ENCODE data around the gene NRSN2. TPM values are rescaled to one million over a fixed set of nuclear protein-coding genes. Genes with fewer than 3 reads are reported as not detected.
"Not testable (repeated sequence)": the region's sequence is repeated elsewhere in the genome, so short reads cannot be mapped to it uniquely, and the experiment has no call there.

The NRSN2 gene
- total RNA-seq, 2 experiments from 2014 or later, result 2.9 to 5.0 TPM

- H3K27ac Mint-ChIP-seq, result no peak overlapping the region
- peaks cover 39% of the 10 kb centered on the region for H3K36me3 Mint-ChIP-seq
- CTCF ChIA-PET, result no interaction called here
- no peak for ATAC-seq
- H3K27me3 Mint-ChIP-seq, result no peaks in the 10 kb centered on the region
- no peak for DNase-seq
- no peaks in the 10 kb centered on the region for H3K9me3 Mint-ChIP-seq (ENCODE audit: low read depth)
- peaks cover 5% of the 10 kb centered on the region for H3K4me1 Mint-ChIP-seq
- H3K4me3 Mint-ChIP-seq, result no peak overlapping the region
These were observed 42.3 kb downstream of the NRSN2 start for GRCh38 chr20:389220-389619.

- no peak overlapping the region for H3K27ac Mint-ChIP-seq
- no peak for ATAC-seq
- peaks cover 34% of the 10 kb centered on the region for H3K36me3 Mint-ChIP-seq
- H3K4me1 Mint-ChIP-seq, result no peaks in the 10 kb centered on the region
- no peaks in the 10 kb centered on the region for H3K9me3 Mint-ChIP-seq (ENCODE audit: low read depth)
- no peaks in the 10 kb centered on the region for H3K27me3 Mint-ChIP-seq
- no peak overlapping the region for H3K4me3 Mint-ChIP-seq
- CTCF ChIA-PET, result no interaction called here
- DNase-seq, result no peak
These were observed 44.3 kb downstream of the NRSN2 start for GRCh38 chr20:391041-391711.

GRCh38 chr20:393296-393695 is 46.4 kb downstream of the NRSN2 start:
- H3K27me3 Mint-ChIP-seq; CTCF ChIA-PET; H3K4me1 Mint-ChIP-seq; H3K27ac Mint-ChIP-seq; DNase-seq; H3K4me3 Mint-ChIP-seq; H3K9me3 Mint-ChIP-seq (ENCODE audit: low read depth); ATAC-seq: not testable (repeated sequence)
- H3K36me3 Mint-ChIP-seq, result peaks cover 38% of the 10 kb centered on the region

GRCh38 chr20:396252-396618 is 49.3 kb downstream of the NRSN2 start:
- DNase-seq, result no peak
- CTCF ChIA-PET, result no interaction called here
- peaks cover 8% of the 10 kb centered on the region for H3K4me1 Mint-ChIP-seq
- peaks cover 24% of the 10 kb centered on the region for H3K36me3 Mint-ChIP-seq
- ATAC-seq, result no peak
- H3K4me3 Mint-ChIP-seq, result no peak overlapping the region
- H3K27ac Mint-ChIP-seq, result no peak overlapping the region
- no peaks in the 10 kb centered on the region for H3K27me3 Mint-ChIP-seq
- no peaks in the 10 kb centered on the region for H3K9me3 Mint-ChIP-seq (ENCODE audit: low read depth)

GRCh38 chr20:396619-397431 is 49.9 kb downstream of the NRSN2 start:
- no peak overlapping the region for H3K4me3 Mint-ChIP-seq
- no peak for DNase-seq
- H3K27ac Mint-ChIP-seq, result no peak overlapping the region
- H3K4me1 Mint-ChIP-seq, result peaks cover 11% of the 10 kb centered on the region
- H3K27me3 Mint-ChIP-seq, result no peaks in the 10 kb centered on the region
- CTCF ChIA-PET, result no interaction called here
- H3K36me3 Mint-ChIP-seq, result peaks cover 20% of the 10 kb centered on the region
- H3K9me3 Mint-ChIP-seq (ENCODE audit: low read depth), result no peaks in the 10 kb centered on the region
- no peak for ATAC-seq

- CTCF ChIA-PET, result no interaction called here
- Mint-ChIP-seq H3K27me3 (no peaks in the 10 kb centered on the region), H3K4me3 (no peak overlapping the region), H3K27ac (no peak overlapping the region), H3K36me3 (peaks cover 17% of the 10 kb centered on the region), H3K9me3 (ENCODE audit: low read depth) (no peaks in the 10 kb centered on the region), H3K4me1 (peaks cover 16% of the 10 kb centered on the region)
- no peak for DNase-seq
- ATAC-seq, result no peak
These were observed 50.7 kb downstream of the NRSN2 start for GRCh38 chr20:397432-398237.

GRCh38 chr20:399182-399707 is 52.3 kb downstream of the NRSN2 start:
- Mint-ChIP-seq H3K4me1 (peaks cover 21% of the 10 kb centered on the region), H3K27ac (no peak overlapping the region), H3K9me3 (ENCODE audit: low read depth) (no peaks in the 10 kb centered on the region), H3K36me3 (peaks cover 17% of the 10 kb centered on the region), H3K4me3 (no peak overlapping the region), H3K27me3 (no peaks in the 10 kb centered on the region)
- CTCF ChIA-PET, result no interaction called here
- ATAC-seq (no peak), DNase-seq (no peak)

- peaks cover 21% of the 10 kb centered on the region for H3K4me1 Mint-ChIP-seq
These were observed 53.2 kb downstream of the NRSN2 start for GRCh38 chr20:400128-400453.

GRCh38 chr20:400454-401275 is 53.8 kb downstream of the NRSN2 start:
- peak; percentile 45 for ATAC-seq

More at GRCh38 chr20:400128-400453, 53.2 kb downstream of the NRSN2 start:
- H3K27ac Mint-ChIP-seq, result no peak overlapping the region
- H3K9me3 Mint-ChIP-seq (ENCODE audit: low read depth), result no peaks in the 10 kb centered on the region
- no peak overlapping the region for H3K4me3 Mint-ChIP-seq
- H3K27me3 Mint-ChIP-seq, result no peaks in the 10 kb centered on the region
- no peak for ATAC-seq
- no peak for DNase-seq
- H3K36me3 Mint-ChIP-seq, result peaks cover 17% of the 10 kb centered on the region
- CTCF ChIA-PET, result interaction anchor here (0.8 kb wide), 1 partner anchor 8 kb away, joined by 3 read pairs; no protein-coding TSS in a partner anchor

GRCh38 chr20:401682-402495 is 55.0 kb downstream of the NRSN2 start:
- H3K9me3 Mint-ChIP-seq (ENCODE audit: low read depth), result no peaks in the 10 kb centered on the region
- no peak for DNase-seq
- H3K4me1 Mint-ChIP-seq, result peaks cover 24% of the 10 kb centered on the region
- H3K36me3 Mint-ChIP-seq, result peaks cover 9% of the 10 kb centered on the region
- no peak for ATAC-seq
- H3K27ac Mint-ChIP-seq, result peak overlapping the region; percentile 37
- CTCF ChIA-PET, result interaction anchor here (0.7 to 2.5 kb wide), 2 partner anchors 22 to 40 kb away, joined by 4 to 7 read pairs; partner anchors contain the start of gene TRIB3
- H3K4me3 Mint-ChIP-seq, result no peak overlapping the region
- H3K27me3 Mint-ChIP-seq, result no peaks in the 10 kb centered on the region

More at GRCh38 chr20:400454-401275, 53.8 kb downstream of the NRSN2 start:
- CTCF ChIA-PET, result interaction anchor here (0.7 to 0.8 kb wide), 2 partner anchors 9 to 20 kb away, joined by 3 to 4 read pairs; partner anchors contain the start of gene TRIB3
- Mint-ChIP-seq H3K4me3 (no peak overlapping the region), H3K27ac (no peak overlapping the region), H3K4me1 (peaks cover 21% of the 10 kb centered on the region), H3K27me3 (no peaks in the 10 kb centered on the region), H3K9me3 (ENCODE audit: low read depth) (no peaks in the 10 kb centered on the region), H3K36me3 (peaks cover 14% of the 10 kb centered on the region)
- no peak for DNase-seq

- CTCF ChIA-PET, result interaction anchor here (2.5 kb wide), 1 partner anchor 40 kb away, joined by 7 read pairs; no protein-coding TSS in a partner anchor
- no peak for ATAC-seq
- H3K27me3 Mint-ChIP-seq, result no peaks in the 10 kb centered on the region
- DNase-seq, result no peak
- peaks cover 7% of the 10 kb centered on the region for H3K36me3 Mint-ChIP-seq
- H3K4me3 Mint-ChIP-seq, result no peak overlapping the region
- H3K4me1 Mint-ChIP-seq, result peaks cover 30% of the 10 kb centered on the region
- no peaks in the 10 kb centered on the region for H3K9me3 Mint-ChIP-seq (ENCODE audit: low read depth)
- no peak overlapping the region for H3K27ac Mint-ChIP-seq
These were observed 55.6 kb downstream of the NRSN2 start for GRCh38 chr20:402496-402885.
